PC-9 (cell line): Measurements from ENCODE around the gene LMBR1. TPM values are rescaled to one million over a fixed set of nuclear protein-coding genes. Genes with fewer than 3 reads are reported as not detected.

ENCODE experiments used
- BruUV-seq: library from RNA; stranded (reverse); fragments of 400-500 nt; replicated peaks from 2 replicates; lab custom pipeline; 2021; lab: Mats Ljungman, UMichigan
- CTCF ChIA-PET: fragments of 300-600 bp; sonication (Branson Sonifier 250); formaldehyde crosslinking; loops from one replicate; lab custom pipeline; 2022; ENCODE audit warnings: antibody characterized with exemption; lab: Charles Lee
- POLR2A ChIA-PET: fragments of 300-600 bp; sonication (Branson Sonifier 250); formaldehyde crosslinking; loops from one replicate; lab custom pipeline; 2022; ENCODE audit warnings: antibody characterized with exemption; ENCODE audit not compliant: unreplicated experiment; lab: Charles Lee
- DNase-seq, 2 experiments: peaks; one replicate each; pipeline versions ENCODE4 v3.0.0 to v3.0.0-alpha.2; 2015 to 2022; ENCODE audit warnings: mixed read lengths in 1 of 2
- H2AFZ ChIP-seq: fragments of 200-600 bp; sonication (generic); 2 replicates; pipeline ENCODE4 v1.8.1; 2017; ENCODE audit warnings: antibody characterized with exemption
- H3F3A ChIP-seq: fragments of 200-600 bp; sonication (generic); 2 replicates; pipeline ENCODE4 v1.8.1; 2017; ENCODE audit warnings: antibody characterized with exemption, mild to moderate bottlenecking, low read depth; ENCODE audit not compliant: insufficient read depth
- H3K27ac ChIP-seq: fragments of 200-600 bp; sonication (generic); 2 replicates; pipeline ENCODE4 v1.6.1; 2016; ENCODE audit warnings: mixed run types
- H3K27me3 ChIP-seq: fragments of 200-600 bp; sonication (generic); 2 replicates; pipeline ENCODE4 v1.6.1; 2016; ENCODE audit warnings: low read depth, mixed run types; ENCODE audit not compliant: insufficient read depth
- H3K36me3 ChIP-seq: fragments of 200-600 bp; sonication (generic); 2 replicates; pipeline ENCODE4 v1.6.1; 2016; ENCODE audit warnings: low read depth, mixed run types
- H3K4me1 ChIP-seq: fragments of 200-600 bp; sonication (generic); replicated peaks from 2 replicates; pipeline ENCODE4 v1.6.1; 2016; ENCODE audit warnings: mixed run types; ENCODE audit not compliant: insufficient read depth
- H3K4me2 ChIP-seq: fragments of 200-600 bp; sonication (generic); 2 replicates; pipeline ENCODE4 v1.6.1; 2017; ENCODE audit warnings: mixed run types
- H3K4me3 ChIP-seq: fragments of 200-600 bp; sonication (generic); 2 replicates; pipeline ENCODE4 v1.6.1; 2016; ENCODE audit warnings: mixed run types
- H3K79me2 ChIP-seq: fragments of 200-600 bp; sonication (generic); 2 replicates; pipeline ENCODE4 v1.6.1; 2017; ENCODE audit warnings: low read depth, mixed run types
- H3K9me2 ChIP-seq: fragments of 200-600 bp; sonication (generic); 2 replicates; pipeline ENCODE4 v1.8.1; 2017; ENCODE audit warnings: mild to moderate bottlenecking; ENCODE audit not compliant: insufficient read depth
- H3K9me3 ChIP-seq: fragments of 200-600 bp; sonication (generic); 2 replicates; pipeline ENCODE4 v1.8.1; 2016; ENCODE audit warnings: low read depth; ENCODE audit not compliant: insufficient read depth
- H4K20me1 ChIP-seq: fragments of 200-600 bp; sonication (generic); 2 replicates; pipeline ENCODE4 v1.8.1; 2017; ENCODE audit not compliant: insufficient read depth
- CTCF ChIP-seq: fragments of 200-600 bp; sonication (generic); conservative IDR thresholded peaks from 2 replicates; pipeline ENCODE4 v1.6.1; 2017; ENCODE audit warnings: mixed run types, antibody characterized with exemption, mild to moderate bottlenecking, moderate library complexity
- EZH2 ChIP-seq: fragments of 200-600 bp; sonication (generic); IDR thresholded peaks from 2 replicates; pipeline ENCODE4 v1.8.0; 2017; ENCODE audit warnings: antibody characterized with exemption, low read depth
- intact Hi-C: fragments of 100-400 bp; cut with micrococcal nuclease; formaldehyde crosslinking; loops from one replicate; pipeline ENCODE4 v1.10.0; 2022; ENCODE audit not compliant: unreplicated experiment
- total RNA-seq: library from RNA; stranded (reverse); gene quantifications from 2 replicates; pipeline ENCODE4 v1.2.3, GENCODE V29; 2021

The LMBR1 gene
- total RNA-seq, 1 experiment from 2014 or later: 85.0 TPM

GRCh38 chr7:156655251-156655650 is 237.7 kb downstream of the LMBR1 start:
- H3F3A ChIP-seq: no peaks in the 10 kb centered on the region; the same call in 1 of the 2 replicates
- intact Hi-C loops: no loop called here
- H3K79me2 ChIP-seq: no peaks in the 10 kb centered on the region
- no peak for DNase-seq
- CTCF ChIA-PET: no interaction called here
- no peak overlapping the region for H3K27ac ChIP-seq
- H3K4me1 ChIP-seq: no peaks in the 10 kb centered on the region
- TF ChIP-seq CTCF (no peak), EZH2 (no peak)
- no peaks in the 10 kb centered on the region for H3K36me3 ChIP-seq
- no peak overlapping the region for H2AFZ ChIP-seq
- no peak overlapping the region for H3K4me3 ChIP-seq
- H3K27me3 ChIP-seq: no peaks in the 10 kb centered on the region
- POLR2A ChIA-PET: no interaction called here
- H4K20me1 ChIP-seq: no peaks in the 10 kb centered on the region
- no peak overlapping the region for H3K4me2 ChIP-seq
- no peaks in the 10 kb centered on the region for H3K9me2 ChIP-seq
- BruUV-seq: no TSS peak
- no peaks in the 10 kb centered on the region for H3K9me3 ChIP-seq

DNA sequence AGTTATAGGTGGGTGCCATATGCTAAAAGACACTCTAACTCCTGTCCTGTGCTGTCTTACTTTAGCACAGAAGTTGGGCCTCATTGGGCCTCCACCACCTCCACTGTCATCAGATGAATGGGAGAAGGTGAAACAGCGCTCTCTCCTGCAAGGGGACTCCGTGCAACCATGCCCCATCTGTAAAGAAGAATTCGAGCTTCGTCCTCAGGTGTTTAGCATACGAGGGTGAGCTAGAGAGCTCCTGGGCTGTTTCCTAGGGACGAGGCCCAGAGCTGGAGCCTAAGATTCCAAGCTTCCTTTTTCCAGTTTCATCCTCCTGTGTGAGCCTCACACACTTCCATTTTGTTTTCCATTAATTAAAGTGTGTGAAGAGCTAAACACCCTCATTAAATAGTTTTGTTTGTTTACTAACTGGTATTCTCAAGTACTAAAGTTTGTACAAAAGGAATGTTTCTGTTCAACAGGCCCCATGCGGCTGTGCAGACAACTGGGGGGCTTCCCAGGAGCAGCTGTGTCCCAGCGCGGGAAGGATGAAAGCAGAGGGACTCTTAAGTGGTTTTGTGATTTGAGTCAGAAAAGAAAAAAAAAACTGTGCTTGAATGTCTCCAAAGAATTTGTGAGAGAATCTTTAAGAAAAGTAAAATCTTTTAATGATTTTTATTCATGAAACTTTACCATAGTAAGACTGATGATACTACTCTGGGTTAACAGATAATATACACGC is 238.3 kb downstream of the LMBR1 start:
- H3K4me1 ChIP-seq: no peaks in the 10 kb centered on the region
- no peaks in the 10 kb centered on the region; the same call in 1 of the 2 replicates for H3F3A ChIP-seq
- H3K9me3 ChIP-seq: no peaks in the 10 kb centered on the region
- no peak overlapping the region for H3K4me2 ChIP-seq
- DNase-seq: no peak
- H3K79me2 ChIP-seq: no peaks in the 10 kb centered on the region
- no peak for TF ChIP-seq CTCF
- BruUV-seq: no TSS peak
- H4K20me1 ChIP-seq: no peaks in the 10 kb centered on the region
- ChIA-PET CTCF (no interaction called here), POLR2A (no interaction called here)
- intact Hi-C loops: no loop called here
- H3K4me3 ChIP-seq: no peak overlapping the region
- no peak overlapping the region for H3K27ac ChIP-seq
- H3K9me2 ChIP-seq: no peaks in the 10 kb centered on the region
- no peaks in the 10 kb centered on the region for H3K36me3 ChIP-seq
- H3K27me3 ChIP-seq: no peaks in the 10 kb centered on the region
- H2AFZ ChIP-seq: no peak overlapping the region

DNA sequence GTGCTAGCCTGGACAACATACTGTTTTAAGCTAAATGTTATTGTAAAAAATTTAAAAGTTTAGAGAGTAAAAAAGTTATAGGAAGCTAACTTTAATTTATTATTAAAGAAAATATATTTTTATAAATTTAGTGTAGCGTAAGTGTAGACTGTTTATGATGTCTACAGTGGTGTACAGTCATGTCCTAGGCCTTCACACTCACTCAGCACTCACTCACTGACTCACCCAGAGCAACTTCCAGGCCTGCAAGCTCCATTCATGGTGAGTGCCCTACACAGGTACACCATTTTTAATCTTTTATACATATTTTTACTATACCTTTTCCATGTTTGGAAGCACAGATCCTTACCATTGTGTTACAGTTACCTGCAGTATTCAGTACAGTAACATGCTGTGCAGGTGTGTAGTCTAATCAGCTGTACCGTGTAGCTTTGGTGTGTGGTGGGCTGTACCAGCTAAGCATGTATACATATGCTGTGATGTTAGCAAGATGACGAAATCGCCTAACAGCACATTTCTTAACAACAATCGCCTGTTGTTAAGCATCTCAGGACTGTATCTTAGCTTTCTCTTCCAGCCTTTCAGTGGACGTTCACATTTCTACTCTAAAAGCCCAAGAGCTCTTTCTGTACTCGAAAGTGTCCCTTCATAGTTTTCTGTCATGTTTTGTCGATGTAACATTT is 240.0 kb downstream of the LMBR1 start:
- no peak overlapping the region for H2AFZ ChIP-seq
- POLR2A ChIA-PET: no interaction called here
- no peaks in the 10 kb centered on the region for H3K4me1 ChIP-seq
- CTCF ChIA-PET: no interaction called here
- DNase-seq: no peak
- no peaks in the 10 kb centered on the region for H3K9me2 ChIP-seq
- H3K4me2 ChIP-seq: no peak overlapping the region
- H4K20me1 ChIP-seq: no peaks in the 10 kb centered on the region
- no peaks in the 10 kb centered on the region for H3F3A ChIP-seq
- 0 out of 2 replicates have a peak, but pooled peaks cover 4% of the 10 kb centered on the region for H3K27me3 ChIP-seq
- TF ChIP-seq EZH2 (no peak), CTCF (no peak)
- no peaks in the 10 kb centered on the region for H3K79me2 ChIP-seq
- H3K9me3 ChIP-seq: no peaks in the 10 kb centered on the region
- H3K36me3 ChIP-seq: no peaks in the 10 kb centered on the region
- no peak overlapping the region for H3K27ac ChIP-seq
- intact Hi-C loops: no loop called here
- BruUV-seq: no TSS peak
- no peak overlapping the region for H3K4me3 ChIP-seq
